ENCODE data around the gene SNAP23. TPM values are rescaled to one million over a fixed set of nuclear protein-coding genes. Genes with fewer than 3 reads are reported as not detected.

Gene SNAP23
- total RNA-seq, 4 donors from 2014 or later = 50.0 to 71.8 (median 57.2) TPM

DNA sequence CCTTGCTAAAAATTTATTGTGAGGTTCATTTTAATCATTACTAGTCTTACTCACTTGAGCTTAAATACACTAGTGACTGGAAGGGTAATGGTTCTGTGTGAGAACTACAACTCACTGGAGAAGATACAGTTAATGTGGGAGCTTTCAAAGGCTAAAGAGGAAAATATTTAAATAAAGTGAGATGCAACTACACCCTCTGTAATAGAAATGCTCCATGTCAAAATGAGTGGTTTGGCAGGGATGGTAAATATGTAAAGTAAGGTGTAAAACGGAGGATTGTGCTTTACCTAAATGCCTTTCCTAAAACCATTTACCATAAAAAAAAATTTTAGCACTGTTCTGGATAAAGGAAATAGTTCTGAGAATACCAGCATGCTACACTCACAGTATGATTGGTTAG is 37.8 kb downstream of the SNAP23 start:
- H3K36me3 ChIP-seq = peaks cover 5 to 92% of the 10 kb centered on the region in 2 donors
- WGBS, 2 donors (ENCODE audit: low coverage in 1 of 2) = 90 to 100% methylated on average over 1 of the region's 1 CpG
- TF ChIP-seq POLR2AphosphoS5 (IDR thresholded peaks at IDR 0.05) = no peak
- TF ChIP-seq, protein P1, sequence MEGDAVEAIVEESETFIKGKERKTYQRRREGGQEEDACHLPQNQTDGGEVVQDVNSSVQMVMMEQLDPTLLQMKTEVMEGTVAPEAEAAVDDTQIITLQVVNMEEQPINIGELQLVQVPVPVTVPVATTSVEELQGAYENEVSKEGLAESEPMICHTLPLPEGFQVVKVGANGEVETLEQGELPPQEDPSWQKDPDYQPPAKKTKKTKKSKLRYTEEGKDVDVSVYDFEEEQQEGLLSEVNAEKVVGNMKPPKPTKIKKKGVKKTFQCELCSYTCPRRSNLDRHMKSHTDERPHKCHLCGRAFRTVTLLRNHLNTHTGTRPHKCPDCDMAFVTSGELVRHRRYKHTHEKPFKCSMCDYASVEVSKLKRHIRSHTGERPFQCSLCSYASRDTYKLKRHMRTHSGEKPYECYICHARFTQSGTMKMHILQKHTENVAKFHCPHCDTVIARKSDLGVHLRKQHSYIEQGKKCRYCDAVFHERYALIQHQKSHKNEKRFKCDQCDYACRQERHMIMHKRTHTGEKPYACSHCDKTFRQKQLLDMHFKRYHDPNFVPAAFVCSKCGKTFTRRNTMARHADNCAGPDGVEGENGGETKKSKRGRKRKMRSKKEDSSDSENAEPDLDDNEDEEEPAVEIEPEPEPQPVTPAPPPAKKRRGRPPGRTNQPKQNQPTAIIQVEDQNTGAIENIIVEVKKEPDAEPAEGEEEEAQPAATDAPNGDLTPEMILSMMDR (IDR thresholded peaks at IDR 0.05) = no peak
- no peak for TF ChIP-seq POLR2A (IDR thresholded peaks at IDR 0.05)
- TF ChIP-seq EP300 (IDR thresholded peaks at IDR 0.05) = no peak

DNA sequence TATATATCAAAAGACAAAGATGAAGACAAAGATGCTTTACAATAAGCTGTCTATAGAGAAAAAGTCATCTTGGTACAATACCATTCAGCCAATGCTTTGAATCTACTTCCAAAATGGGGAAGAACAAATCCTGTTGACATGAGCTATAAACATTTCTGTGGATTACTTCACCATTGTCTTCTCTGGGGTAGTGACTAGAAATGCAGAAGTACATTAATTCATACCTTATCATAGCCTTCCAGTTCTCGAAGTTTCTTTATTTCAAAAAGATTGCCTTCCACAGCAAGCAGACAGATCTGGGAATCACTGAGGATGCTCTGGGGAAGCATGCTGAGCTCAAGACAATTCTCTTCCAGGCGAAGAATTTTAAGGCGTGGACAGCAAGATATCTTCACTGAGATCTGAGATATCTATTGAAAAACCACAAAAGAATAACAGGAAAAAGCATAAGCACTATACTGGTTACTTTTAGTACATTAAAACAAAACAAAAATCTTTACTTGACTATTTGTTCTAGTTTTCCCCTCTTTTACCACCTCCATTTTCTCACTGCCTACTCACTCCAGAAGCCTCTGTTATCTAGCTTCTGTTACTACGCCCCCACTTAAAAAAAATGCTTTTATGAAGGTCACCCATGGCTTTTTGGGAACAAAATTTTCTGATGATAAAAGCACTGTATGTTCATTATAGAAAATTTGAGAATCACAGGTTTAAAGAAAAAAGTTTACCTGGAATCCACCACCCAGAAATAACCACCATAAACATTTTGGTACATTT is 49.6 kb downstream of the SNAP23 start:
- Histone ChIP-seq H3K4me1 (peaks cover 2 to 36% (median 8%) of the 10 kb centered on the region in 3 donors), H3K27me3 (no peaks in the 10 kb centered on the region), H3K27ac (no peak overlapping the region), H3K9me3 (no peaks in the 10 kb centered on the region), H3K4me3 (no peak overlapping the region), H3K36me3 (peaks cover 0 to 59% of the 10 kb centered on the region in 2 donors)
- WGBS, 2 donors (ENCODE audit: low coverage in 1 of 2) = 82 to 86% methylated on average over 4 of the region's 4 CpGs
- ATAC-seq = no peak
- no peak for TF ChIP-seq POLR2AphosphoS5 (IDR thresholded peaks at IDR 0.05)

More for the DNA sequence above, 37.8 kb downstream of the SNAP23 start:
- no peaks in the 10 kb centered on the region for H3K27me3 ChIP-seq
- no peaks in the 10 kb centered on the region for H3K4me1 ChIP-seq
- ATAC-seq = no peak
- H3K9me3 ChIP-seq = no peaks in the 10 kb centered on the region
- no peak overlapping the region for H3K4me3 ChIP-seq
- no peak overlapping the region for H3K27ac ChIP-seq

- peak; percentile 5 for ATAC-seq
- peak overlapping the region; percentile 57 to 76 for H3K4me3 ChIP-seq
- 3% methylated on average over 3 to 5 of the region's 9 CpGs for WGBS, 2 donors (ENCODE audit: low coverage in 1 of 2)
- H3K27ac ChIP-seq = peak overlapping the region; percentile 83 to 93 (median 90)
- H3K27me3 ChIP-seq = no peaks in the 10 kb centered on the region
- no peaks in the 10 kb centered on the region for H3K9me3 ChIP-seq
- peaks cover 2 to 45% (median 8%) of the 10 kb centered on the region in 3 donors for H3K4me1 ChIP-seq
- TF ChIP-seq POLR2A (IDR thresholded peaks at IDR 0.05) (no peak), POLR2AphosphoS5 (IDR thresholded peaks at IDR 0.05) (no peak), EP300 (IDR thresholded peaks at IDR 0.05) (no peak)
- TF ChIP-seq, protein P1 (IDR thresholded peaks at IDR 0.05) = no peak
- H3K36me3 ChIP-seq = peaks cover 0 to 32% of the 10 kb centered on the region in 2 donors
Measured at GRCh38 chr15:42547918-42548248, 52.4 kb downstream of the SNAP23 start.

DNA sequence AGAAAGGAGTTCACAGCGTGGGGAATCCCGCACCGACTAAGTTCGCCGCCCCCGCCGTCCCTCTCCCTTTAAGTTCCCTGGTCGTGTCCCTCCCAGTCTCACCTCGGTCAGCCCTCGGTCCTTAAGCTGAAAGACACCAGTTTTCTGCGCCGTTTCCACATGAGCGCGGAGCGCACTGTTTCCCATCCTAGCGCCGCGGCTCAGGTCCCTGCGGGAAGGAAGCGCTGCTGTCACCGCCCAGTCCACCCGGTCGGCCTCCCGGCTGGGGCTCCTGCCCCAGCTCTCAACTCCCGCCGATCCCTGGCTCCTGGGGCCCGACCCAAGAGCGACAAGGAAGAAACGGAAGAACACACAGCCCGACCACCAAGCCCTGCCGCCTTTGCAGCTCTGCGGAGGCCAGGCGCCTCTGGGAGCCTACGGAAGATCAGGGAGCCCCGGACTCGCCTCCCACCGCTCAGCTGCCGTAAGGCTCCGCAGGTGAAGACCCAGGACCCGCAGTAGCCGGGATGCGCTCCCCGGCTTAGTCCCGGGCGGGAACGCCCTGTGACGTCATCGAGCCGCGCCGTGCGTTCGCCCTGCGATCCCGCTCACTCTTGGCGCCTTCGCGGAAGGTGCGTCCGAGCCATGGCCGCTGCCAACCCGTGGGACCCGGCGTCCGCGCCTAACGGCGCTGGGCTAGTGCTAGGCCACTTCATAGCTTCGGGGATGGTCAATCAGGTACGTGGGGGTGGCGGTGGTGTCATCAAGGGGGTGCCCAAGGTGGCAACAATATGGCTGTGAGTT is 53.0 kb downstream of the SNAP23 start, which contains the start of the genes HAUS2 and LRRC57:
HAUS2 (plus strand) TSS at position 590 of the 783 bp plus-strand sequence; CDS start at position 625, 35 bp downstream.
LRRC57 (minus strand) TSS at position 545 of the 783 bp plus-strand sequence; CDS start at position 186, 359 bp downstream.
- H3K36me3 ChIP-seq = peaks cover 0 to 27% of the 10 kb centered on the region in 2 donors
- H3K4me1 ChIP-seq = peaks cover 2 to 45% (median 8%) of the 10 kb centered on the region in 3 donors
- no peaks in the 10 kb centered on the region for H3K9me3 ChIP-seq
- no peaks in the 10 kb centered on the region for H3K27me3 ChIP-seq
- peak within 1 kb of the TSS; percentile 83 to 93 (median 90) for H3K27ac ChIP-seq
- peak; percentile 94 for ATAC-seq
- TF ChIP-seq, protein P1 (IDR thresholded peaks at IDR 0.05) = peak in 1 of 4 experiments; percentile 13
- TF ChIP-seq POLR2AphosphoS5 (IDR thresholded peaks at IDR 0.05) (peak; percentile 96), POLR2A (IDR thresholded peaks at IDR 0.05) (peak; percentile 88 to 93), EP300 (IDR thresholded peaks at IDR 0.05) (no peak)
- H3K4me3 ChIP-seq = peak within 1 kb of the TSS; percentile 57 to 76
- WGBS, 2 donors (ENCODE audit: low coverage in 1 of 2) = 0% methylated on average over 6 of the region's 71 CpGs; no CpG with 5 or more reads in 1 of the 2 donors

DNA sequence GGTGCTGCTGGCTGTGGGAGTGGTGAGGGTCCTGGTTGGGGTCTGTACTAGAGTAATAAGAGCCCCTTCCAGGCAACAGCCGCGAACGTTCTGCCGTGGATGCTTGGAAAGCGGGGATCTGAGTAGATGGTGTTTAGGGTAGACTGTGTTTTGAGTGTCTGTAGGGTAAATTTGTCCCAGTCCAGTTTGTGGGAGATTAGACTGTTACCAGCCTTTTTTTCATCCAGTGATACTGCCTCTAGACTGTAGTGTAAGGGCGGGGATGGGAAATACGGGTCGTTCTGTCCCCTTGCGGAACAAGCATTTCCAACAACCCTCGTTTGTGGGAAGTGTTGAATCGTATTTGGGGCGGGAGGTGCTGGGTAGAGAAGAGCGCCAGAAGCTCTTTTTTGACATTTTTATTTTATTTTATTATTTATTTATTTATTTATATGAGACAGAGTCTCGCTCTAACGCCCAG is 53.6 kb downstream of the SNAP23 start:
- whole genome bisulfite sequencing, 2 donors (ENCODE audit: low coverage in 1 of 2) = 1 to 6% methylated on average over 6 to 15 of the region's 15 CpGs
- H3K4me3 ChIP-seq = peak overlapping the region; percentile 57 to 76

More for the DNA sequence above, 53.6 kb downstream of the SNAP23 start:
- H3K9me3 ChIP-seq = no peaks in the 10 kb centered on the region
- H3K27ac ChIP-seq = peak overlapping the region; percentile 83 to 93 (median 90)
- TF ChIP-seq EP300 (IDR thresholded peaks at IDR 0.05) = no peak
- no peak for TF ChIP-seq POLR2AphosphoS5 (IDR thresholded peaks at IDR 0.05)
- TF ChIP-seq, protein P1 (IDR thresholded peaks at IDR 0.05) = peak in 1 of 4 experiments; percentile 3
- peak; percentile 52 for ATAC-seq
- peaks cover 0 to 20% of the 10 kb centered on the region in 2 donors for H3K36me3 ChIP-seq
- no peaks in the 10 kb centered on the region for H3K27me3 ChIP-seq
- H3K4me1 ChIP-seq = peaks cover 2 to 45% (median 8%) of the 10 kb centered on the region in 3 donors

Measured in gastroesophageal sphincter (tissue), 4 donors.